Posterior vena cava (tissue), 2 donors: ENCODE measurements around the gene PPM1D. TPM values are rescaled to one million over a fixed set of nuclear protein-coding genes. Genes with fewer than 3 reads are reported as not detected.
A peak's percentile ranks its signal among the peaks of the same experiment; 100 is the strongest.
"Not testable (repeated sequence)": the region's sequence is repeated elsewhere in the genome, so short reads cannot be mapped to it uniquely, and the experiment has no call there.

ENCODE experiments used
- DNase-seq: peaks from one replicate; pipeline ENCODE4 v3.0.0-alpha.2; 2020; ENCODE audit warnings: low spot score
- intact Hi-C, 2 donors: fragments of 100-400 bp; cut with DNase I; formaldehyde crosslinking; loops; one replicate each; pipeline versions ENCODE4 v1.14.1 to v1.14.2; 2022 to 2023
- total RNA-seq, 2 donors: library from RNA; stranded (reverse); fragmentation: NEBNext Ultra II Directional; extraction: Animal tissue kit (Norgen Biotek cat#: 25700); gene quantifications; one replicate each; pipeline ENCODE4 v1.2.1, GENCODE V29; 2021
- donor health status: DM: yes; HTN: yes; CAD: no.
- donor health status: DM: yes; HTN: yes; CAD: no.

Gene PPM1D
- total RNA-seq, 2 donors from 2014 or later: 9.1 to 11.5 TPM

DNA sequence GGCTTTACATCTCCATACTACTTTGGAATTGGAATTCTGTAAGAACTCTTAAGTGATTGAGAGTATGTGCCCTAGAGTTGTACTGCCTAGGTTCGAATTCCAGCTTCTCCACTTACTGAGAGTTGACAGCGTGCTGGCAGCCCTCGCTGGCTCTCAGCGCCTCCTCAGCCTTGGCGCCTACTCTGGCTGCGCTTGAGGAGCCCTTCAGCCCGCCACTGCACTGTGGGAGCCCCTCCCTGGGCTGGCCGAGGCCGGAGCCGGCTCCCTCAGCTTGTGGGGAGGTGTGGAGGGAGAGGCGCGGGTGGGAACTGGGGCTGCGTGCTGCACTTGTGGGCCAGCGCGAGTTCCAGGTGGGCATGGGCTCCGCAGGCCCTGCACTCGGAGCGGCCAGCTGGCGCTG lies 13.3 kb downstream of the PPM1D start:
- intact Hi-C loops: no loop called here
- no peak for DNase-seq

DNA sequence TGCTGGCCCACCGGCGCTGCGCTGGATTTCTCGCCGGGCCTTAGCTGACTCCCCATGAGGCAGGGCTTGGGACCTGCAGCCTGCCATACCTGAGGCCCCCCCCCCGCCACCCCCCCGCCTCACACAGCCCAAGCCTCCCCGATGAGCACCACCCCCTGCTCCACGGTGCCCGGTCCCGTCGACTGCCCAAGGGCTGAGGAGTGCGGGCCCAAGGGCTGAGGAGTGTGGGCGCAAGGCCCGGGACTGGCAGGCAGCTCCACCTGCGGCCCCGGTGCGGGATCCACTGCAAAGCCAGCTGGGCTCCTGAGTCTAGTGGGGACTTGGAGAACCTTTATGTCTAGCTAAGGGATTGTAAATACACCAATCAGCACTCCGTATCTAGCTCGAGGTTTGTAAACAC lies 13.8 kb downstream of the PPM1D start:
- intact Hi-C loops, DNase-seq: not testable (repeated sequence)

DNA sequence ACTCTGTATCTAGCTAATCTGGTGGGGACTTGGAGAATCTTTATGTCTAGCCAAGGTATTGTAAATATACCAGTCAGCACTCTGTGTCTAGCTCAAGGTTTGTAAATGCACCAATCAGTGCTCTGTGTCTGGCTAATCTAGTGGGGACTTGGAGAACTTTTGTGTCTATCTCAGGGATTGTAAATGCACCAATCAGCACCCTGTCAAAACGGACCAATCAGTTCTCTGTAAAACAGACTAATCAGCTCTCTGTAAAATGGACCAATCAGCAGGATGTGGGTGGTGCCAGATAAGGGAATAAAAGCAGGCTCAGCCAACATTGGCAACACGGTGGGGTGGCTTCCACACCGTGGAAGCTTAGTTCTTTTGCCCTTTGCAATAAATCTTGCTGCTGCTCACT lies 14.3 kb downstream of the PPM1D start:
- intact Hi-C loops, DNase-seq: not testable (repeated sequence)

DNA sequence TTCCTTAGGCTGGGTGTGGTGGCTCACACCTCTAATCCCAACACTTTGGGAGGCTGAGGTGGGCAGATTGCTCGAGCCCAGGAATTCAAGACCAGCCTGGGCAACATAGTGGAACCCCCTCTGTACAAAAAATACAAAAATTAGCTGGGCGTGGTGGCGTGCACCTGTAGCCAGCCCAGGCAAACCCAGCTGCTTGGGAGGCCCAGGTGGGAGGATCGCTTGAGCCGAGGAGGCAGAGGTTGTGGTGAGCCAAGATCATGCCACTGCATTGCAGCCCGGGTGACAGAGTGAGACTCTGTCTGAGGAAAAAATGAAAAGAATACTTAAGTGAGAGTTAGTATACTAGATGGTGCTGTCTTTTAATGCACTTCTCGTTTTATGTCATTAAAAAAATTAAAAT lies 15.1 kb downstream of the PPM1D start:
- intact Hi-C loops: no loop called here

DNA sequence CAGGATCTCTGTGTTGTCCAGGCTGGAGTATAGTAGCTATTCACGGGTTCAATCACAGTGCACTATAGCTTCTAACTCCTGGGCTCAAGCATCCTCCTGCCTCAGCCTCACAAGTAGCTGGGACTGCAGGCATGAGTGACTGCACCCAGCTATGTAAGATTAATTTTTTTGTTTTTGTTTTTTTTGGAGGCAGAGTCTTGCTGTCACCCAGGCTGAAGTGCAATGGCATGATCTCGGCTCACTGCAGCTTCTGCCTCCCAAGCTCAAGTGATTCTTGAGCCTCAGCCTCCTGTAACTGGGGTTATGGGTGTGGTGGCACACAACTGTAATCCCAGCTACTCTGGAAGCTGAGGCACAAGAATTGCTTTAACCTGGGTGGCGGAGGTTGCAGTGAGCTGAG lies 15.8 kb downstream of the PPM1D start:
- intact Hi-C loops: no loop called here
- no peak for DNase-seq

More for the DNA sequence above, 15.1 kb downstream of the PPM1D start:
- DNase-seq: no peak

- intact Hi-C loops: no loop called here
- no peak for DNase-seq
Observed at GRCh38 chr17:60618080-60618479, 18.1 kb downstream of the PPM1D start.

- intact Hi-C loops: no loop called here
- DNase-seq: no peak
Observed at GRCh38 chr17:60618854-60619526, 19.0 kb downstream of the PPM1D start.

- DNase-seq: no peak
- intact Hi-C loops: no loop called here
Observed at GRCh38 chr17:60622961-60623360, 23.0 kb downstream of the PPM1D start.

GRCh38 chr17:60623415-60623814 lies 23.4 kb downstream of the PPM1D start:
- intact Hi-C loops: no loop called here

GRCh38 chr17:60627124-60627523 lies 27.1 kb downstream of the PPM1D start:
- DNase-seq: no peak
- intact Hi-C loops: no loop called here

More at GRCh38 chr17:60623415-60623814, 23.4 kb downstream of the PPM1D start:
- DNase-seq: no peak

DNA sequence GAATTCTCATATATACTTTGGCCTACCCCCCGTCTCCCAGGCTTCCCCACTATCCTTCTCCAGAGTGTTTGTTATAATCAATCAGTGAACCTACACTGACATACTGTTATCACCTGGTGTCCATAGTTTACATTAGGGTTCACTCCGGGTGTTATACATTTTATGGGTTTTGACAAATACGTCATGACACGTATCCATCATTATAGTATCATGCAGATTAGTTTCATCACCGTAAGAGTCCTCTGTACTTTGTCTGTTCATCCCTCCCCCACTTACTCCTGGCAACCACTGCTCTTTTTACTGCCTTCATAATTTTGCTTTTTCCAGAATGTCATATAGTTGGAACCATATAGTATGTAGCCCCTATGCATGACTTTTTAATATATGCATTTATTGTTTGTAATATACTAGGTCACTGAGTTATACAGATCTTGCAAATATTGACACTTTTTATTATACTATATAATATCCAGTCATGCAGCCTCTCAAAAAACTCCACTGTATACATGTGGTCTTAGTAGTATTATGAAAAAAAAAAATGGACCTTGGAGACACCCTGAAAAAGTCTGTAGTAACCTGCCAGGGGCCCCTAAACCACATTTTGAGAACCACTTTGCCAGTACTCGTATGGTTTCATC lies 28.4 kb downstream of the PPM1D start:
- intact Hi-C loops: no loop called here
- no peak for DNase-seq

DNA sequence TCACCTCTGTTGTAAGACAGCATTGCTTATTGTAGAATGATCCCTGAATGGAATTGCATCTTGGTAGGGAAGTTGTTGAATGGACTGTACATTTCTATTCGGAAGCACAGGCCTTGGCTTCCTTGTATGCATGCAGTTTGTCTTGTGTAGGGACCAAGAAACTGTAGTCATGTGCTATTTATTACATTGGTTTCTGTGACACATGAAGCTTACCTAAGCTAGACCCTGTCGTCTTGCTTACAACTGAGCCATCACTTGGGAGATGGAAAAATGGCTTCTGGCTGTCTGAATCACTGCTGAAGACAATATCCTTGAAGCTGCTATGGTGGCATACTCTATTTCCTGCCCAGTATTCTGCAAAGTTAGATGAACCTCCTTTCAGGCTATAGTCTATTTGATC lies 29.1 kb downstream of the PPM1D start:
- intact Hi-C loops: no loop called here
- no peak for DNase-seq

- intact Hi-C loops: loop anchor here in 1 of 2 donors (10.0 kb wide), 1 partner anchor 56 kb away; no protein-coding TSS in a partner anchor
- DNase-seq: no peak
Observed at GRCh38 chr17:60630352-60630751, 30.4 kb downstream of the PPM1D start.

- intact Hi-C loops: loop anchor here in 1 of 2 donors (10.0 kb wide), 1 partner anchor 56 kb away; no protein-coding TSS in a partner anchor
- peak; percentile 45 for DNase-seq
Observed at GRCh38 chr17:60631119-60631518, 31.1 kb downstream of the PPM1D start.

DNA sequence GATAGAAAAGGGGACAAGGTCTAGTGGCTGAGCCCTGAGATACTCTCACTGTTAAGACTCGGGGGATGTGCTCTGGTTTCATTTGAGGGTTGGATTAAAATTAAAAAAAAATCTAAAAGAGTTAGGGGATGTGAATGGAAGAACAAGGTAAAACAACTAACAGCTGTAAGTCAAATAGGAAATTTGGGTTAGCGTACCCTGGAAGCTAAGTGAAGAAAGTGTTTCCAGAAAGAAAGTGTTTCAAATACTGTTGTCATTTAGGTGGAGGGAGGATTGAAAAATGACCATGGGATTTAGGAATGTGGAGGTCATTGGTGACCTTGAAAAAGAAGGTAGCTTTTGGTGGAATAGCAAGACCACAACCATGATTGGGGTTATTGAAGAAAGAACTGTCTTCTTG lies 37.7 kb downstream of the PPM1D start:
- DNase-seq: no peak
- intact Hi-C loops: loop anchor here in 1 of 2 donors (10.0 kb wide), 1 partner anchor 63 kb away; no protein-coding TSS in a partner anchor

DNA sequence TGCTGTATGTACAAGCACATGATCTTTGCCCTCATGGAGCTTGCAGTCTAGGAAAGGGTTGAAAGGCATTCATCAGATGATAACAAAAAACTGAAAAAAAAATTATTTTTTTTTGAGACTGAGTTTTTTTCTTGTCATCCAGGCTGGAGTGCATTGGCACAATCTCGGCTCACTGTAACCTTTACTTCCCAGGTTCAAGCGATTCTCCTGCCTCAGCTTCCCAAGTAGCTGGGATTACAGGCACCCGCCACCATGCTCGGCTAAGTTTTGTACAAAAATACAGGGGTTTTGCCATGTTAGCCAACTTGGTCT lies 39.0 kb downstream of the PPM1D start:
- peak; percentile 16 for DNase-seq
- intact Hi-C loops: loop anchor here in 1 of 2 donors (10.0 kb wide), 1 partner anchor 64 kb away; no protein-coding TSS in a partner anchor

- DNase-seq: no peak
- intact Hi-C loops: no loop called here
Observed at GRCh38 chr17:60640503-60640902, 40.5 kb downstream of the PPM1D start.

GRCh38 chr17:60641126-60641525 lies 41.1 kb downstream of the PPM1D start:
- intact Hi-C loops: no loop called here
- DNase-seq: no peak

GRCh38 chr17:60641810-60642220 lies 41.8 kb downstream of the PPM1D start:
- intact Hi-C loops: no loop called here
- no peak for DNase-seq

DNA sequence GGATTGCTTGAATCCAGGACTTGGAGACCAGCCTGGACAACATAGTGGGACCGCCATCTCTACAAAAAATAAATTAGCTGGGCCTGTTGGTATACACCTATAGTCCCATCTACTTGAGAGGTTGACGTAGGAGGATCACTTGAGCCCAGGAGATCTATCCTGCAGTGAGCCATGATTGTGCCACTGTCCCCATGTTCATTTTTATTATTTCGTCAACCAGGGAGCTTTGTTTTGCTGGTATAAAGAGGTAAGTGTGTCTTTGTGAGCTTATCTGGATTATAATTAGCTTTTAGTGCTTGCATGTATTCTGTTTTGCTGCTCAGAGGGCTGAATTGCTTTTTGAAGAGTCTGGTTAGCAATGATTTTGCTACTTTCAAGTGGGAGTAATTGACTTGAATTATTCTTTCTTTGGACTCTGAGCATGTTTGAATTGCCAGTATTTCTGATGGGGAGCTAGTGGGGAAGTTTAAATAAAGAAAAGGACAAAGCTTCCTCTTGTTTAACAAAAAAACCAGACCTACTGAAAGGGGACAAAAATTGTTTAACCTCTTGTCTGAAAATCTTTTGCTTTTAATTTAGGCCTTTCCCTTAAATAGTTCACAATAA lies 46.0 kb downstream of the PPM1D start:
- intact Hi-C loops: no loop called here
- DNase-seq: no peak

- intact Hi-C loops: no loop called here
- no peak for DNase-seq
Observed at GRCh38 chr17:60646701-60647100, 46.7 kb downstream of the PPM1D start.
